Duodenal mucosa (tissue), 2 donors: ENCODE results near the gene COQ10A.
"Not testable (repeated sequence)": the region's sequence is repeated elsewhere in the genome, so short reads cannot be mapped to it uniquely, and the experiment has no call there.

ENCODE experiments used
- H3K27ac ChIP-seq: one replicate; pipeline ENCODE4 v1.7.0; 2013; ENCODE audit warnings: low read depth, low read length
- H3K27me3 ChIP-seq, 2 donors: one replicate each; pipeline ENCODE4 v1.7.0; 2013; ENCODE audit warnings: low read length in 2 of 2, control low read depth in 1 of 2; ENCODE audit not compliant: insufficient read depth in 2 of 2, control insufficient read depth in 1 of 2
- H3K36me3 ChIP-seq, 2 donors: one replicate each; pipeline ENCODE4 v1.7.0; 2013; ENCODE audit warnings: low read length in 2 of 2, control low read depth in 1 of 2; ENCODE audit not compliant: insufficient read depth in 2 of 2, control insufficient read depth in 1 of 2
- H3K4me1 ChIP-seq, 2 donors: one replicate each; pipeline ENCODE4 v1.7.0; 2013; ENCODE audit warnings: low read length in 2 of 2, control low read depth in 1 of 2; ENCODE audit not compliant: insufficient read depth in 2 of 2, control insufficient read depth in 1 of 2
- H3K4me3 ChIP-seq, 2 donors: one replicate each; pipeline ENCODE4 v1.7.0; 2013; ENCODE audit warnings: low read length in 2 of 2, low read depth in 1 of 2
- H3K9ac ChIP-seq, 2 donors: one replicate each; pipeline ENCODE4 v1.7.0; 2013; ENCODE audit warnings: low read length in 2 of 2, low read depth in 1 of 2
- H3K9me3 ChIP-seq, 2 donors: one replicate each; pipeline ENCODE4 v1.7.0; 2013; ENCODE audit warnings: low read length in 2 of 2, control low read depth in 1 of 2; ENCODE audit not compliant: control insufficient read depth in 1 of 2

COQ10A gene

GRCh38 chr12:56271031-56271430 is 4.3 kb downstream of the COQ10A start:
- Histone ChIP-seq H3K4me1 (peaks cover 6 to 15% of the 10 kb centered on the region in 2 donors), H3K36me3 (peaks cover 21 to 56% of the 10 kb centered on the region in 2 donors), H3K4me3 (no peak overlapping the region), H3K27me3 (no peaks in the 10 kb centered on the region), H3K9ac (no peak overlapping the region), H3K27ac (no peak overlapping the region), H3K9me3 (no peaks in the 10 kb centered on the region)

DNA sequence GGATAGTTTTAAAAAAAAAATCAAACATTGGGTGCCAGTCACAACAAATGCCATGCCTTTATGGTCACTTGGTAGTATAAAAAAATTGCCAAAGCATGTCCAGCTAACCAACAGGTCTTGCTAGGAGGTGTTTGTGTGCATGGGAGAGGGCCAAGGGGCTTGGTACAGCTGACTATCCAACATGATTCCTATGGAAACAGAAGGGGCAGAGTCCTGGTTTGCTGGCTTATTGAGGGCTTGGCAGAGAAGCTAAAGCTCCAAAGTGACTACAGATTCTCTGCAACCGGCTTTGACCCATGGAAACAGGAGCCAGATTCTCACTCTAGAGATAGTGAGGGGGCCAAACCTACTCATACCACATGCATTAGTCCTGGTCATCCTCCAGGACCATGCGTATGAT is 5.7 kb downstream of the COQ10A start:
- not testable (repeated sequence) for H3K27ac ChIP-seq, H3K9me3 ChIP-seq, H3K4me1 ChIP-seq

DNA sequence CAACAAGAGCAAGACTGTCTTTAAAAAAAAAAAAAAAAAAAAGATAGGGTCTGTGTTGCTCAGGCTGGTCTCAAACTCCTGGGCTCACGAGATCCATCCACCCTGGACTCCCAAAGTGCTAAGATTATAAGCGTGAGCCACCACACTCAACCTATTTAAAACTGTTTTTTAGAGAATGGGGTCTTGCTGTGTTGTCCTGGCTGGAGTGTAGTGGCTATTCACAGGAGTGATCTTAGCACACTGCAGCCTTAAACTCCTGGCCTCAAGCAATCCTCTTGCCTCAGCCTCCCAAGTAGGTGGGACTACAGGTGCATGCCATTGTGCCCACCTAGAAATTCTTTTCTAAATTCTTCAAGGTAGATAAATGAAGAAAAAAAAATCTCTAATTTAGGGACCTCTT is 7.6 kb downstream of the COQ10A start:
- Histone ChIP-seq H3K9ac (no peak overlapping the region), H3K27me3 (no peaks in the 10 kb centered on the region), H3K36me3 (peaks cover 22 to 74% of the 10 kb centered on the region in 2 donors), H3K9me3 (no peaks in the 10 kb centered on the region), H3K4me1 (no peaks in the 10 kb centered on the region), H3K27ac (no peak overlapping the region), H3K4me3 (no peak overlapping the region)

More for the DNA sequence above, 5.7 kb downstream of the COQ10A start:
- peaks cover 22 to 59% of the 10 kb centered on the region in 2 donors for H3K36me3 ChIP-seq
- H3K9ac ChIP-seq, H3K27me3 ChIP-seq, H3K4me3 ChIP-seq: not testable (repeated sequence)

DNA sequence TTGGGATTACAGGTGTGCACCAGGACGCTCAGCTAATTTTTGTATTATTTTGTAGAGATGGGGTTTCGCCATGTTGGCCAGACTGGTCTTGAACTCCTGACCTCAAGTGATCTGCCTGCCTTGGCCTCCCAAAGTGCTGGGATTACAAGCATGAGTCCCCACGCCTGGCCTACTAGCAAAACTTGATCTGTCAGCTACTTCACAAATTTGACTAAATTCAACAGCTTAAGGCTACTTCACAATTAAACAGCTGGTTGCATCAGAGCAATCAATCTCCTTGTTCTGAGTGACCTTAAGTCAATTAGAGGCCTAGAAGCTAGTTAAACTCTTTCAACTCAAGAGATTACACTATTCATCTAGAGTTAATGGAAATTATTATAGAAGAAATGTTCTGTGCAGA is 12.2 kb downstream of the COQ10A start:
- no peaks in the 10 kb centered on the region for H3K27me3 ChIP-seq
- no peak overlapping the region for H3K4me3 ChIP-seq
- H3K9ac ChIP-seq, result no peak overlapping the region
- no peak overlapping the region for H3K27ac ChIP-seq
- H3K4me1 ChIP-seq, result no peaks in the 10 kb centered on the region
- H3K9me3 ChIP-seq, result no peaks in the 10 kb centered on the region
- H3K36me3 ChIP-seq, result peaks cover 36 to 68% of the 10 kb centered on the region in 2 donors

- H3K4me3 ChIP-seq, result no peak overlapping the region
- no peaks in the 10 kb centered on the region for H3K27me3 ChIP-seq
- no peaks in the 10 kb centered on the region for H3K9me3 ChIP-seq
- no peak overlapping the region for H3K9ac ChIP-seq
- peaks cover 32 to 61% of the 10 kb centered on the region in 2 donors for H3K36me3 ChIP-seq
- H3K4me1 ChIP-seq, result no peaks in the 10 kb centered on the region
- no peak overlapping the region for H3K27ac ChIP-seq
Observed at GRCh38 chr12:56280849-56281248, 14.1 kb downstream of the COQ10A start.

- peaks cover 30 to 68% of the 10 kb centered on the region in 2 donors for H3K36me3 ChIP-seq
Observed at GRCh38 chr12:56282030-56282429, 15.3 kb downstream of the COQ10A start.

DNA sequence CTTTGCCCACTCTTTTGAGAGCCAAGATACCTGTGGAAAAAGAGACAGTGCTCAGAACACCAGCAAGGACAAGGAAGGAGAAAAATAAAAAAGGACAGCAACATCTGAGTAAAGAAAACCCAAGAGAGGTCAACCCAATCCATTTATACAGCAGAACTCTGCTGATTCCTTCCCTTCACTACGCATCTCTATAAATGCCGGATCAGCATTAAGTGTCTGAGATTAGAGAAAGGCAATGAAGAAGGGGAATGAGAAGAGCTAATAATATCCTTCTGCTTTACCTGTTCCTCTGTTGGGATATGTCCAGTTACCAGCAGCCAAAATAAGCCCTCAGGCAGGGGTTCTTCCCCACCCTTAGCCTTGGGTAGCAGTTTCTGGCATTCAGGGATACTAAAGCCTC is 15.8 kb downstream of the COQ10A start:
- H3K9ac ChIP-seq, result no peak overlapping the region
- no peak overlapping the region for H3K27ac ChIP-seq
- H3K27me3 ChIP-seq, result no peaks in the 10 kb centered on the region
- H3K36me3 ChIP-seq, result peaks cover 30 to 69% of the 10 kb centered on the region in 2 donors
- H3K9me3 ChIP-seq, result no peaks in the 10 kb centered on the region
- no peak overlapping the region for H3K4me3 ChIP-seq
- H3K4me1 ChIP-seq, result no peaks in the 10 kb centered on the region

More at GRCh38 chr12:56282030-56282429, 15.3 kb downstream of the COQ10A start:
- H3K4me1 ChIP-seq, result no peaks in the 10 kb centered on the region
- no peaks in the 10 kb centered on the region for H3K27me3 ChIP-seq
- no peak overlapping the region for H3K27ac ChIP-seq
- no peak overlapping the region for H3K9ac ChIP-seq
- H3K9me3 ChIP-seq, result no peaks in the 10 kb centered on the region
- H3K4me3 ChIP-seq, result no peak overlapping the region

DNA sequence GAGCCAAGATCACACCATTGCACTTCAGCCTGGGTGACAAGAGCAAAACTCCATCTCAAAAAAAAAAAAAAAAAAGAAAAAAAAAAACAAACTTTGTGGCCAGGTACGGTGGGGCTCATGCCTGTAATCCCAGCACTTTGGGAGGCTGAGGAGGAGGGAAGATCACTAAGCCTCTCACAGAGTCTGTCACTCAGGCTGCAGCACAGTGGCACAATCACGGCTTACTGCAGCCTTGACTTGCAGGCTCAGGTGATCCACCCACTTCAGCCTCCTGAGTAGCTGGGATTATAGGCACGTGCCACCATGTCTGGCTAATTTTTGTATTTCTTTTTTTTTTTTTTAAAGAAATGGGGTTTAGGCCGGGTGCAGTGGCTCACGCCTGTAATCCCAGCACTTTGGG is 17.5 kb downstream of the COQ10A start:
- H3K9ac ChIP-seq, H3K4me3 ChIP-seq, H3K9me3 ChIP-seq, H3K27ac ChIP-seq, H3K4me1 ChIP-seq, H3K27me3 ChIP-seq: not testable (repeated sequence)
- peaks cover 30 to 53% of the 10 kb centered on the region in 2 donors for H3K36me3 ChIP-seq

GRCh38 chr12:56286044-56286830 is 19.5 kb downstream of the COQ10A start:
- Histone ChIP-seq H3K4me1 (no peaks in the 10 kb centered on the region), H3K36me3 (peaks cover 29 to 55% of the 10 kb centered on the region in 2 donors), H3K4me3 (no peak overlapping the region), H3K9me3 (no peaks in the 10 kb centered on the region), H3K27me3 (no peaks in the 10 kb centered on the region), H3K9ac (no peak overlapping the region), H3K27ac (no peak overlapping the region)

DNA sequence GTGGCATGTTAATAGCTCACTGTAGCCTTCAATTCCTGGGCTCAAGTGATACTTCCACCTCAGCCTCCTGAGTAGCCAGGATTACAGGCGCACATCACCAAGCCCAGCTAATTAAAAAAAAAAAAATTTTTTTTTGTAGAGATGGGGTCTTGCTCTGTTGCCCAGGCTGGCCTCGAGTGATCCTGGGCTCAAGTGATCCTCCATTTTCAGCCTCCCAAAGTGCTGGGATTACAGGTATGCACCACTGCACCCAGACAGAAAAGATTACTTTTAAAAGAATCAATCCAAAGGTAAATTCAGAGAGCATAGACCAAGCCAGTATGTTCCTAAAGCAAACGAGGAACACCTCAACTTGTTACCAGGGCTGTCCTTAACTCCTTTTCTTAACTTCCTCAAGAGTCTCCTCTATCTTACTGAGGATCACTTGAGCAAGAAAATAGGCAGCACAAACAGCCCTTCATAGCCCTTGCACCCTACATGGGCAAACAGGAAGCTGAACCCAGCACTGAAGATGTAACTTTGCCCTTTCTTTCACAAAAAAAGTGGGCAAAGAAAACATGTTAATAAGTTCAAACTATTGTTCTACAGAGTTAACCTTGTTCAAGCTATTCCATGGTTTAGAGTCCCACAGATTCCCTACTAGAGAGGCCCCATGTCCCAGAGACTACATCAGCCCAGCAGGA is 22.1 kb downstream of the COQ10A start:
- peaks cover 0 to 3% of the 10 kb centered on the region in 2 donors for H3K4me1 ChIP-seq
- no peak overlapping the region for H3K4me3 ChIP-seq
- H3K36me3 ChIP-seq, result peaks cover 14 to 42% of the 10 kb centered on the region in 2 donors

More for the DNA sequence above, 22.1 kb downstream of the COQ10A start:
- Histone ChIP-seq H3K9me3 (no peaks in the 10 kb centered on the region), H3K9ac (no peak overlapping the region), H3K27ac (no peak overlapping the region), H3K27me3 (no peaks in the 10 kb centered on the region)
